ENCODE results near the gene LHX2. TPM values are rescaled to one million over a fixed set of nuclear protein-coding genes. Genes with fewer than 3 reads are reported as not detected.

LHX2 gene
- total RNA-seq, 2 donors from 2014 or later, result 0.38 TPM; not detected in 1

GRCh38 chr9:124044448-124044847 is 32.9 kb downstream of the LHX2 start:
- no peak for ATAC-seq
- no peak for DNase-seq
- intact Hi-C loops (cut with DNase I), result loop anchor here in 1 of 2 donors (5.0 kb wide), 1 partner anchor 502 kb away; no protein-coding TSS in a partner anchor

- ATAC-seq (peak; percentile 74 to 80), DNase-seq (peak; percentile 59)
- intact Hi-C loops (cut with DNase I), result no loop called here
Measured at GRCh38 chr9:124045076-124045829, 33.7 kb downstream of the LHX2 start.

- intact Hi-C loops (cut with DNase I), result no loop called here
- peak in 1 of 2 donors; percentile 14 for ATAC-seq
Measured at GRCh38 chr9:124045830-124046177, 34.2 kb downstream of the LHX2 start.

GRCh38 chr9:124046189-124046588 is 34.6 kb downstream of the LHX2 start:
- DNase-seq (no peak), ATAC-seq (no peak)
- intact Hi-C loops (cut with DNase I), result no loop called here

More at GRCh38 chr9:124045830-124046177, 34.2 kb downstream of the LHX2 start:
- no peak for DNase-seq

GRCh38 chr9:124047251-124047672 is 35.7 kb downstream of the LHX2 start:
- DNase-seq, result no peak
- intact Hi-C loops (cut with DNase I), result no loop called here
- ATAC-seq, result no peak

- intact Hi-C loops (cut with DNase I), result no loop called here
- no peak for ATAC-seq
- no peak for DNase-seq
Measured at GRCh38 chr9:124050955-124051354, 39.4 kb downstream of the LHX2 start.

GRCh38 chr9:124052401-124052800 is 40.8 kb downstream of the LHX2 start:
- intact Hi-C loops (cut with DNase I), result no loop called here
- ATAC-seq, result no peak

GRCh38 chr9:124054582-124055227 is 43.1 kb downstream of the LHX2 start:
- ATAC-seq (peak in 1 of 2 donors; percentile 44), DNase-seq (no peak)
- intact Hi-C loops (cut with DNase I), result no loop called here

More at GRCh38 chr9:124052401-124052800, 40.8 kb downstream of the LHX2 start:
- no peak for DNase-seq

GRCh38 chr9:124060844-124061605 is 49.5 kb downstream of the LHX2 start:
- intact Hi-C loops (cut with DNase I), result no loop called here
- ATAC-seq (no peak), DNase-seq (no peak)

GRCh38 chr9:124062172-124062571 is 50.6 kb downstream of the LHX2 start:
- intact Hi-C loops (cut with DNase I), result no loop called here
- no peak for DNase-seq
- ATAC-seq, result no peak

- intact Hi-C loops (cut with DNase I), result no loop called here
- ATAC-seq, result no peak
- no peak for DNase-seq
Measured at GRCh38 chr9:124066783-124067577, 55.4 kb downstream of the LHX2 start.

GRCh38 chr9:124068251-124068650 is 56.7 kb downstream of the LHX2 start:
- intact Hi-C loops (cut with DNase I), result no loop called here
- ATAC-seq (no peak), DNase-seq (no peak)

- intact Hi-C loops (cut with DNase I), result no loop called here
- no peak for ATAC-seq
- DNase-seq, result no peak
Measured at GRCh38 chr9:124074746-124075145, 63.2 kb downstream of the LHX2 start.

- ATAC-seq, result no peak
- intact Hi-C loops (cut with DNase I), result no loop called here
Measured at GRCh38 chr9:124075761-124076160, 64.2 kb downstream of the LHX2 start.

GRCh38 chr9:124077915-124078572 is 66.5 kb downstream of the LHX2 start:
- peak in 1 of 2 donors; percentile 79 for ATAC-seq
- intact Hi-C loops (cut with DNase I), result no loop called here
- no peak for DNase-seq

More at GRCh38 chr9:124075761-124076160, 64.2 kb downstream of the LHX2 start:
- no peak for DNase-seq

GRCh38 chr9:124078641-124079040 is 67.1 kb downstream of the LHX2 start:
- peak in 1 of 2 donors; percentile 71 for ATAC-seq
- intact Hi-C loops (cut with DNase I), result no loop called here
- no peak for DNase-seq

GRCh38 chr9:124079176-124079925 is 67.8 kb downstream of the LHX2 start:
- DNase-seq, result peak; percentile 54
- ATAC-seq, result peak; percentile 90
- intact Hi-C loops (cut with DNase I), result no loop called here

GRCh38 chr9:124082622-124083021 is 71.1 kb downstream of the LHX2 start:
- ATAC-seq (no peak), DNase-seq (no peak)
- intact Hi-C loops (cut with DNase I), result no loop called here
